GM21717 (cell line): ENCODE data around the gene EEFSEC.

ENCODE experiments used
- ATAC-seq: cut with Tn5 transposase; IDR thresholded peaks from one replicate; pipeline ENCODE4 v1.9.1; 2021; ENCODE audit warnings: mild to moderate bottlenecking, moderate library complexity; ENCODE audit not compliant: unreplicated experiment

EEFSEC gene

GRCh38 chr3:128182656-128183055, 29.4 kb downstream of the EEFSEC start:
- ATAC-seq, result no peak

- no peak for ATAC-seq
Observed at GRCh38 chr3:128185630-128186447, 32.6 kb downstream of the EEFSEC start.

DNA sequence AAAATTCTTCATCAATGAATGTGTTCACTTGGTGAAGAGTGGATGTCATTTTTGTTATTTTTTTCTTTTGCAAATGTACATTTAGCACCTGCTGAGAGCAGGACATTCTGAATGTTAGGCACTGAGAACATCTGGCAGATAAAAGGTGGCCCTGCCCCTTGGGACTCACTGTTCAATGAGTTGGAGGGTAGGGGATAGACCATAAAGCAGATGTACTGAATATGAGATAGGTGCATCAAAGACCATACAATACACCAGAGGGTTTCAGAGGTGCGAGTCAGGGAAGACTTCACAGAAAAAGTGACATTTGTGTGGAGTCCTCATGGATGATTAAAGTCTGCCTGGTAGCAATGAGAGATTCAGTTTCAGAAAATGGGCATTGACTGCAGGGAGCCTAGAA, 34.2 kb downstream of the EEFSEC start:
- no peak for ATAC-seq

- no peak for ATAC-seq
Observed at GRCh38 chr3:128188326-128188725, 35.0 kb downstream of the EEFSEC start.

DNA sequence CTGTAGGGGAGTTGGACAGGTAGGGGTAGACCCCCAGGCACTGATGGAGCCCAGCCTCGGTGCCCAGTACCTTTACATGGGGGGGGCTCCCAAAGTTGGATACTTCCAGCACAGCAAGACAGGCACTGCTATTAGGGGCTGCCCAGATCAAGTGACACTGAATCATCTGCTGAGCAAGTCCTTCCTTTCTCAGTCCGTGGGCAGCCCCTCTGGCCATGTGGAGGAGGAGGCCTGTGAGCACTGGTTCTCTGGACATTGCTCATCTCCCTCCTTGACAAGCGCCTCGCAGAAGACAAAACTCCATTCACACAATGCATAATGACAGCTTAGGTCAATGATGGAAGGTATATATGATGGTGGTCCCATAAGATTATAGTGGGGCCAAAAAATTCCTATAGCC, 35.7 kb downstream of the EEFSEC start:
- no peak for ATAC-seq

- no peak for ATAC-seq
Observed at GRCh38 chr3:128190501-128190900, 37.2 kb downstream of the EEFSEC start.

DNA sequence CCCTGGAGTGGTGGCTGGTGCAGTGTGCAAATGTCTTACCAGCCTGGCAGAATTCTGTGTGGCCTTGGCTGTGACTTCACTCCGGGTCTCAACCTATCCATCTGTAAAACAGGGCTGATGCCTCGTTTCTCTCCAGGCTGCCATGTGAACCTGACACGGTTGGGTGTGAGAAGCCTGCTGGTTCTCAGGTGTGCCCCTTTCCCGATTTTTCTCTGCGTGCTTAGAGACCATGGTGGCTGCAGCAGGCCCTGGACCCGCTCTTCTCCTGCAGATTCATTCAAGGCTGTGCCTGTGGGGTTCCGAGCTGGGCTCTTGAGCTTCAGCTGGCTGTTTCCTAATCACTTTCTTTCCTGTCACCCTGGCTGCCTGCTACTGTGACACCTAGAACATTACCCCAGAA, 38.9 kb downstream of the EEFSEC start:
- no peak for ATAC-seq

GRCh38 chr3:128193168-128193567, 39.9 kb downstream of the EEFSEC start:
- no peak for ATAC-seq

- no peak for ATAC-seq
Observed at GRCh38 chr3:128194843-128195242, 41.6 kb downstream of the EEFSEC start.

DNA sequence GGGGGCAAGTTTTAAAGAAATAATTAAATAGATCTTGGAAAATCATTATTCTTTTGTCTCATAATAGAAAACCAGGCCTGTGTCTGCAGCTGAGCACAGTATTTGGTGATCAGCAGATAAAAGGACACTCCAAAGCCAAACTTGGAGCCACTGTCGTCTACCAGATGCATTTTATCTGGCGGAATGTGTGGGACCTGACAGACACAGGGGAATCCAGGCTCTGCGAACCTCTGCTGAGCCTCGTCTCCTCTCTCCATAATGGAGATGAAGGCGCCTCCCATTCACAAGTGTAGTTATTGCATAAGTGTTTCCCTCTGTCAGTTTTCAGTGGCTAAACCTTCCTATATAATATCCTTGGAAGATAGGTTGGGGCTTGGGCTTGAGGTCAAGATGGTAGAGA, 42.1 kb downstream of the EEFSEC start:
- ATAC-seq, result no peak

- ATAC-seq, result no peak
Observed at GRCh38 chr3:128195802-128196201, 42.5 kb downstream of the EEFSEC start.

GRCh38 chr3:128196647-128197046, 43.4 kb downstream of the EEFSEC start:
- no peak for ATAC-seq

DNA sequence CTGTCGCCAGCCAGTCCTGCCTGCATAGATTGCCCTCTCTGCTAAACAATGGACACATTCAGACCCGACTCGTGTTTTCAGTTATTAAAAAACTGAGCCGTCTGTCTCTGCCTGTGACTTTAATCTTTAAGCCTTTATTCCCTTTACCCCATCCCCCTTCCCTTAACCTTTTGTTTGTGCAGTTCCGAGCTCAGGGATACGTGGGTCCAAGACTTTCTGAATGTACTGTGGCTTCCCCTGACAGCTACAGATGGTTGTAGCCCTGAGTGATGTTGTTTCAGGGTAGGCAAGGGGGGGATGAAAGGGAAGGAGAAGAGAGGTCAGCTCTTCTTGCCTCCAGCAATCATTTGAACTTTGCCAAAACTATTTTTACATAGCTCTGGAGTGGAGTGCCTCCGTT, 44.6 kb downstream of the EEFSEC start:
- no peak for ATAC-seq

DNA sequence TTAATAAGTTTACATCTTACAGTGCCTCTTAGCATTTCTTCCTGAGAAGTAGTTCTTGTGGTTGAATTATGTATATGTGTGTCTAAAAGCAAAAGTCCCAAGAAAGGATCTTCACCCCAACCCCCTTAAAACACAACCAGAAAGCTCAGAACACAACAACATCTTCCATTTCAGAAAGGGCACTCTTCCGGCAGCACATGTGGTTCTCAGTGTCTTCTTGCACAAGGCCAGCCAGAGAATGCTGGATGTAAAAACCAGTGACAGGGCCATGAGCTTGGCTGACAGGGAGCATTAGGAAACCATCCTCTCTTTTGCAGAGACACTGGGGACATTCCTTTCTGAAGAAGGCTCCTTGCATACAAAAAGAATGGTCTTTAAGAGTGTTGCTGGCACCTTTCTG, 45.0 kb downstream of the EEFSEC start:
- ATAC-seq, result no peak

- ATAC-seq, result no peak
Observed at GRCh38 chr3:128199110-128199509, 45.8 kb downstream of the EEFSEC start.

DNA sequence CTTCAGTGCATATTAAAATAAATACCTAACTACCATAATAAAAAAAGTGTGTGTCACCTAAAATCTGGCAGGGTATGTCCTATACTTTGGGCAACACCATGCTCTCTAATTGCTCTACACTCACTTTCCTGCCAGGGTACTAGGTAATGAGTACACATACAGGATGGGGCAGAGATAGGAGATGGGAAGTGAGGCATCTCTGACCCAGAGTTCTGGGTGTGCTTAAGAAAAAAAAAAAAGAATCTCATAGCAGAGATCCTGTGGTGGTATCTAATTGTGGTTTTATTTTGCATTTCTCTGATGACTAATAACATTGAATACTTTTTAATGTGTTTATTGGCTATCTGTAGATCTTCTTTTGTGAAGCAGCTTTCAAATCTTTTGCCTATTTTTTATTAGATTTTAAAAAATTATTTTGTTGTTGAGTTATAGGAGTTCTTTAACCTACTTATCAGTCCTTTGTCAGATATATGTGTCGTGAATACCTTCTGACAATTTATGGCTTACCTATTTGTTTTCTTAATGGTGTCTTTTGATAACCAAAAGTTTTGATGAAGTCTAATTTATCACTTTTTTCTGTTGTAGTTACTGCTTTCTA, 48.0 kb downstream of the EEFSEC start:
- ATAC-seq, result no peak

DNA sequence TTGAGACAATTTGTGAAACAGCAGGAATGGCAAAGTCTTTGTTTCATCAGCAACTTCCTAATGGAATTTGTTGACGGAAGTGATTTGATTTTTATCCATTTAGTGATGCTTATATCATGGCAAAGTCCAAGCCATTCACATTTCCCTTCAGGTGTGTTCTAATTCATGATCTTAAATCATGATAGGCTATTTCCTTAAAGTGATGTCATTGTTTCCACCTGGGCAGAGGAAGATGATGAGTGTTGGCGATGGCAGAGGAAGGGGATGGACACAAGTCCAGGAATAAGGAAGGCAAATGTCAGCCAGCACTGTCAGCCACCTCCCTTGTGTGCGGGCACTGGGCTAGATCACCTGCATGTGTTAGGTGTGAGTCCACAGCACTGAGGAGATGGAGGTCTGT, 49.9 kb downstream of the EEFSEC start:
- no peak for ATAC-seq

DNA sequence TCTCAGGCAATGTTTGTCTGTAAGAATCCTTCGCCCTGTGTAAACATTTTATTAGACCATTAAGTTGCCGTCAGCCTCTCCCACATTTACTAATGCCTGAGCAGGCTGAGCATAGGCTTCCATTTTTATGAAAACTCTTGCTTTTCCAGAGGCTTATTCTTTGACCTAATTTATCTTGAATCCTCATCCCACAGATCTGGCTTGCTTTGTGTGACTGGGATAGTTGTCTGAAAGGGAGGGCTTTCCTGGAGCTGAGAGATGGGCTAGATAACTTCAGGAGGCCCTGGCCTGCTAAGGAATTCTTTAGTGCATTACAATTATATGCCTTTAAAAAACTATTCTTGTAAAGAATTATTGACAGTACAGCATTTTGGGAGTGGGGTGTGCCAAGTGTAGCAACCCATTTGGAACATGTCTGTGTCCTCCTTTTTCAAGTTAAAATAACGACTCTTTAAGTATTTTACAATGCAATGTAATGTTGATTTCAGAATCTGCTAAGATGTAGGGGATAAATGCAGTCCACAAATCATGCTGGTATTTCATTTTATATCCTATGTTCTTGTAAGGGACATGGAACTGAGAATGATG, 52.4 kb downstream of the EEFSEC start:
- ATAC-seq, result no peak

DNA sequence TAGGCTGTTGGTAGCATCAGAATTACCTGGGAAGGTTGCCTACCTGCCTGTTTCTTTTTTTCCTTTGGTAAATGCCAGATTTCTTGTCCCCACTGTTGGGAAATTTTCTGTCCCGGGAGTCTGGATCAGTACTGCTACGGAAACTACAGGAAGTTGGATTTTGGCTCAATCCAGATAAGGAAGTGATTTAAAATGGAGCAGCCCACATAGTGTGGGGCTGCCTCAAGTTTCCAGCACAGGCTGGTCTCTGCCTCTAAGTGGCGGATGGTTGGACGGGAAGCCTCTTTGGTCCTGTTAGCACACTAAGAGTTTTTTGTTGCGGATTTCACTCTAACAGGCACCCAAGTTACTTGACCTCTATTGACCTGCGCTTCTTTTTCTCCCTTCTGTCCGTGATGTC, 54.7 kb downstream of the EEFSEC start:
- ATAC-seq, result no peak

DNA sequence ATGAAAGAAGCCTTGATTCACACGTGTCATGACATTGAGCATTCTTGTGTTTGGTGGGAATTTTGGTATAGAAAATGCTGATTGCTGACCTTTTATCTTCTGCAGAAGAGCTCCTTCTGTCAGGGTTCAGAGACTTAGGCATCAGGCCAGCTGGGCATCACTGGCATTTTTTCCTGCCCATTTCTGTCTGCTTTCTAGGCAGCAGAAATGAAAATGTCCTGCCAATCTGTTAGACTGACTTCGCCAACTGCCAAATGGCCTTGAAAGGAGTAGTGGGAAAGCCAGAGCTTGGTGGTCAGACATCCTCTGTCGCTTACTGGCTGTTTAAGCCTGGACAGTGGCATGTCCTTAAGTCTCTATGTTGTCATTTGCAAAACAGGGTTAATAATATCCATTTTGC, 57.4 kb downstream of the EEFSEC start:
- ATAC-seq, result no peak

- no peak for ATAC-seq
Observed at GRCh38 chr3:128214056-128214455, 60.8 kb downstream of the EEFSEC start.

DNA sequence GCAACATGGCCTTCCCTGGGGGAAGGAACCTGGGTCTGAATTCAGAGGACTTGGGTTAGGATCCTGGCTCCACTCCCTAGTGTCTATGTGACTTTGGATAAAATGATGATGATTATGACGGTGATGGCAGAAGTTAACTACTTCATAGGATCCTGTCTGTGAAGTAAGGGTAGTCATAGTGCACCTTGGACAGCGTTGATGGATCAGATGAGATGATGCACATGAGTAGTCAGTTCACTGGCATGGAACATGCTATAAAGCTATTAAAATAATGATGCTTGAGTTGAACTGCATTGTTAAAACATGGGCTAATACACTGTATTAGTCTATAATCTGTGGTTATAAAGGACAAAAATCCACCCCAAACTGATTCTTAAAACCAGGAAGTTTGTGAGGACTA, 62.0 kb downstream of the EEFSEC start:
- ATAC-seq, result no peak
